Tibial nerve (tissue), 4 donors: ENCODE measurements around the gene MRPS27. TPM values are rescaled to one million over a fixed set of nuclear protein-coding genes. Genes with fewer than 3 reads are reported as not detected.

Source experiments
- DNase-seq, 2 donors: peaks; one replicate each; pipeline ENCODE4 v3.0.0-alpha.2; 2019; ENCODE audit warnings: low spot score in 2 of 2
- H3K27ac ChIP-seq, 4 donors: fragments of 200-600 bp; sonication (generic) in 3 of 4; one replicate each; pipeline ENCODE4 v1.5.1; 2017 to 2019; ENCODE audit warnings: mild to moderate bottlenecking in 1 of 4
- H3K27me3 ChIP-seq, 2 donors: fragments of 200-600 bp; sonication (generic) in 1 of 2; one replicate each; pipeline versions ENCODE4 v1.5.1 to v1.6.0; 2017 to 2019
- H3K36me3 ChIP-seq, 3 donors: fragments of 200-600 bp; sonication (generic); one replicate each; pipeline ENCODE4 v1.5.1; 2018 to 2019
- H3K4me1 ChIP-seq, 4 donors: fragments of 200-600 bp; sonication (generic) in 3 of 4; one replicate each; pipeline ENCODE4 v1.5.1; 2017 to 2019
- H3K4me3 ChIP-seq, 4 donors: fragments of 200-600 bp; sonication (generic) in 3 of 4; one replicate each; pipeline ENCODE4 v1.5.1; 2017 to 2019; ENCODE audit warnings: mild to moderate bottlenecking in 1 of 4, moderate library complexity in 1 of 4
- H3K9me3 ChIP-seq, 4 donors: fragments of 200-600 bp; sonication (generic) in 3 of 4; one replicate each; pipeline ENCODE4 v1.5.1; 2017 to 2019
- CTCF ChIP-seq, 5 experiments: fragments of 200-600 bp in 3 of 5; fragments of 450-650 bp in 2 of 5; sonication (generic) in 3 of 5; IDR thresholded peaks; one replicate each; pipeline ENCODE4 v1.5.1; 2016 to 2019; ENCODE audit warnings: antibody characterized with exemption in 5 of 5, mild to moderate bottlenecking in 3 of 5, moderate library complexity in 2 of 5
- EP300 ChIP-seq, 2 donors: sonication (generic); formaldehyde crosslinking; IDR thresholded peaks; one replicate each; pipeline ENCODE4 v1.6.1; 2017; ENCODE audit warnings: antibody characterized with exemption in 2 of 2, mild to moderate bottlenecking in 1 of 2
- POLR2A ChIP-seq, 2 donors: fragments of 450-650 bp; IDR thresholded peaks; one replicate each; pipeline ENCODE4 v1.6.1; 2017; ENCODE audit warnings: antibody characterized with exemption in 2 of 2, mild to moderate bottlenecking in 2 of 2, moderate library complexity in 2 of 2
- WGBS, 2 donors: methylation state at CpG; one replicate each; pipeline ENCODE4 v1.1.5; 2018; 5-methylcytosine and 5-hydroxymethylcytosine counted together
- total RNA-seq, 4 donors: library from RNA; depleted of rRNA; stranded (reverse); fragments of >200 nt; gene quantifications; one replicate each; pipeline ENCODE4 v1.1.0, GENCODE V29; 2016

Gene MRPS27
- total RNA-seq, 4 donors from 2014 or later: 44.4 to 59.0 (median 47.4) TPM

- Histone ChIP-seq H3K4me1 (no peaks in the 10 kb centered on the region), H3K27ac (no peak overlapping the region), H3K9me3 (no peaks in the 10 kb centered on the region), H3K4me3 (no peak overlapping the region), H3K36me3 (peaks cover 0 to 95% (median 6%) of the 10 kb centered on the region in 3 donors), H3K27me3 (no peaks in the 10 kb centered on the region)
- WGBS, 2 donors: 95 to 96% methylated on average over 1 of the region's 1 CpG
- no peak for DNase-seq
- no peak for TF ChIP-seq POLR2A (IDR thresholded peaks at IDR 0.05)
- no peak for TF ChIP-seq CTCF (IDR thresholded peaks at IDR 0.05)
- TF ChIP-seq EP300 (IDR thresholded peaks at IDR 0.05): no peak
These were observed 98.9 kb downstream of the MRPS27 start for GRCh38 chr5:72221099-72221498.

GRCh38 chr5:72216756-72217155 is 103.3 kb downstream of the MRPS27 start:
- Histone ChIP-seq H3K36me3 (peaks cover 0 to 61% (median 6%) of the 10 kb centered on the region in 3 donors), H3K27me3 (no peaks in the 10 kb centered on the region), H3K4me3 (no peak overlapping the region), H3K9me3 (no peaks in the 10 kb centered on the region), H3K27ac (no peak overlapping the region), H3K4me1 (no peaks in the 10 kb centered on the region)
- TF ChIP-seq POLR2A (IDR thresholded peaks at IDR 0.05): no peak
- no peak for TF ChIP-seq CTCF (IDR thresholded peaks at IDR 0.05)
- no peak for TF ChIP-seq EP300 (IDR thresholded peaks at IDR 0.05)
- WGBS, 2 donors: 93 to 99% methylated on average over 3 of the region's 3 CpGs
- no peak for DNase-seq

GRCh38 chr5:72214168-72214567 is 105.9 kb downstream of the MRPS27 start:
- H3K27me3 ChIP-seq: no peaks in the 10 kb centered on the region
- TF ChIP-seq CTCF (IDR thresholded peaks at IDR 0.05): no peak
- TF ChIP-seq EP300 (IDR thresholded peaks at IDR 0.05): no peak
- TF ChIP-seq POLR2A (IDR thresholded peaks at IDR 0.05): no peak
- no peak overlapping the region for H3K27ac ChIP-seq
- H3K4me1 ChIP-seq: peaks cover 0 to 22% (median 3%) of the 10 kb centered on the region in 4 donors
- no peaks in the 10 kb centered on the region for H3K9me3 ChIP-seq
- no peak for DNase-seq
- no peak overlapping the region for H3K4me3 ChIP-seq
- 88 to 91% methylated on average over 4 of the region's 4 CpGs for WGBS, 2 donors
- peaks cover 0 to 36% (median 0%) of the 10 kb centered on the region in 3 donors for H3K36me3 ChIP-seq

GRCh38 chr5:72213482-72213881 is 106.6 kb downstream of the MRPS27 start:
- no peaks in the 10 kb centered on the region for H3K9me3 ChIP-seq
- peaks cover 0 to 25% (median 3%) of the 10 kb centered on the region in 4 donors for H3K4me1 ChIP-seq
- no peak overlapping the region for H3K4me3 ChIP-seq
- H3K36me3 ChIP-seq: peaks cover 0 to 31% (median 0%) of the 10 kb centered on the region in 3 donors
- DNase-seq: no peak
- WGBS, 2 donors: 97 to 99% methylated on average over 4 of the region's 4 CpGs
- TF ChIP-seq CTCF (IDR thresholded peaks at IDR 0.05) (no peak), POLR2A (IDR thresholded peaks at IDR 0.05) (no peak), EP300 (IDR thresholded peaks at IDR 0.05) (no peak)
- no peak overlapping the region for H3K27ac ChIP-seq
- no peaks in the 10 kb centered on the region for H3K27me3 ChIP-seq

GRCh38 chr5:72212171-72212570 is 107.9 kb downstream of the MRPS27 start:
- WGBS, 2 donors: 88 to 100% methylated on average over 2 of the region's 2 CpGs
- H3K4me3 ChIP-seq: no peak overlapping the region
- H3K27ac ChIP-seq: no peak overlapping the region
- no peaks in the 10 kb centered on the region for H3K27me3 ChIP-seq
- no peak for DNase-seq
- H3K36me3 ChIP-seq: peaks cover 0 to 18% (median 0%) of the 10 kb centered on the region in 3 donors
- TF ChIP-seq EP300 (IDR thresholded peaks at IDR 0.05): no peak
- no peak for TF ChIP-seq CTCF (IDR thresholded peaks at IDR 0.05)
- TF ChIP-seq POLR2A (IDR thresholded peaks at IDR 0.05): no peak
- no peaks in the 10 kb centered on the region for H3K9me3 ChIP-seq
- H3K4me1 ChIP-seq: peaks cover 0 to 25% (median 3%) of the 10 kb centered on the region in 4 donors
